BE2C (cell line): Measurements from ENCODE around the gene ELP5.
A peak's percentile ranks its signal among the peaks of the same experiment; 100 is the strongest.

Source experiments
- DNase-seq: peaks from one replicate; pipeline ENCODE4 v3.0.0-alpha.2; 2020
- H3K27me3 ChIP-seq: fragments of 250-450 bp; sonication (Bioruptor Pico); 2 replicates; pipeline ENCODE4 v1.5.1; 2020; ENCODE audit warnings: mild to moderate bottlenecking
- H3K36me3 ChIP-seq: fragments of 250-450 bp; sonication (Bioruptor Pico); 2 replicates; pipeline ENCODE4 v1.5.1; 2020; ENCODE audit warnings: mild to moderate bottlenecking
- H3K4me1 ChIP-seq: fragments of 250-450 bp; sonication (Bioruptor Pico); 2 replicates; pipeline ENCODE4 v1.5.1; 2020
- H3K4me3 ChIP-seq: 2 replicates; pipeline ENCODE4 v1.5.1; 2011; ENCODE audit warnings: low read depth, low read length
- H3K9me3 ChIP-seq: fragments of 250-450 bp; sonication (Bioruptor Pico); 2 replicates; pipeline ENCODE4 v1.5.1; 2020
- TF ChIP-seq, protein P1 (sequence below): IDR thresholded peaks from 2 replicates; pipeline ENCODE4 v1.5.1; 2012; ENCODE audit warnings: mild to moderate bottlenecking, low read depth, low read length

The ELP5 gene

DNA sequence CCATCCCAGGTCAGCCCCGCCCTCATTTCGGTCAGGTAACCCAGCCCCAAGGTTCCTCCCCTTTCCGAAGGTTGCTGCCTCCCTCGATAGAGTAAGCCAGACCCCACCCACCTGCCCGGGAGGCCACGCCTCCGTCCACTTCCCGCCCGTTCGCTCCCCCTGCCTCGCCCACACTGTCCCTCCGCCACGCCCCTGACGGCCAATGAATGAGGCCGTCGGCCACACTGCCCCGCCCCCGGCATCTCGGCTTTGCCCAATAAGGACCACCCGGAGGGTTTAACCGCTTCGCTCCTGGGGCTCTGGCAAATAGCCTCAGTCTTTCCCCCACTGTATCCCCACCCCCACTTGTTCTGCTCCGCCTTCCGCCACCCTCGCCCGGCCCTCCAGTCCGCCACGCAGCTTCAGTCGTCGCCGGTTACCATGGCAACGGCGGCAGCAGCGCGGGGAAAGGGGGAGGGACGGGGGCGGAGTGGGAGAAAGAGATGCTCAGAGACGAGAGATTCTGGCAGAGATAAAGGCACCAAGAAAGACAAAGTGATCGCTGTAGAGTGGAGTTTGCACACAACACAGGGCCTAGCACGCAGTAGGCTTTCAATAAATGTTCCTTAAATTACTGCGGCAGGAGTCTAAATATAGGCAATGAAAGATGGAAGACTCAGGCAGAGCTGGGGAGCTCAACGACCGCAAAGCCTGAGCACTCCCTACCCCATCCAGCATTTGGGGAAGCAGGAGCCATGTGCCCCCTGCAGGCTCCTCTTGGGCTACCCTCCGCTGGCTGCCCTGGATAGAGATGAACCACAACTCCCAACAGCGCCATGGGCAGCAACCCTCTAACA is 37.5 kb upstream of the ELP5 start:
- DNase-seq = peak; percentile 99

DNA sequence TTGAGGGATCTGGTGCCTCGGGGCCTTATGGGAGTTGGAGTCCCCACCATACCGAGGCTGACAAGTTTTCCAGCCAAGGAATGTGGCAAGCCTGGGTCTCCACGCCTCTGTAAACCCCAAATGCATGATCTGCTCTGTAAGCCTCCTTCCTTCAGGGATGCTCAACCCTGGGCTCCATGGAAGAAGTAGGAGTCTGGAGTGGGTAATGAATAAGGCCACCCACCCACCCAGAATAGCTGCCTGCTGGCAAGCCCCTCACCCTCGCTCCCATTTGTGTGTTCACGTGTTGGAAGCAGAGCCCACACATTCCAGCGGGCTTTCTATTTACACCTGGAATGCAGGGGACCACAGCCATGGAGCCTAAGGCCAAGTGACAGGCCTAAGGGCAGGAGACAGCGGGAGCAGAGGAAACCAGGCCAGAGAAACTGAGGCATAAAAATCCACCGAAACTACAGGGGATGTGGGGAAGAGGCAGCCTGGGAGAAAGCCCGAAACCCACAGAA is 36.8 kb upstream of the ELP5 start:
- peak overlapping the region; percentile 56 for H3K4me3 ChIP-seq
- H3K9me3 ChIP-seq = no peaks in the 10 kb centered on the region
- H3K36me3 ChIP-seq = no peaks in the 10 kb centered on the region
- TF ChIP-seq, protein P1, sequence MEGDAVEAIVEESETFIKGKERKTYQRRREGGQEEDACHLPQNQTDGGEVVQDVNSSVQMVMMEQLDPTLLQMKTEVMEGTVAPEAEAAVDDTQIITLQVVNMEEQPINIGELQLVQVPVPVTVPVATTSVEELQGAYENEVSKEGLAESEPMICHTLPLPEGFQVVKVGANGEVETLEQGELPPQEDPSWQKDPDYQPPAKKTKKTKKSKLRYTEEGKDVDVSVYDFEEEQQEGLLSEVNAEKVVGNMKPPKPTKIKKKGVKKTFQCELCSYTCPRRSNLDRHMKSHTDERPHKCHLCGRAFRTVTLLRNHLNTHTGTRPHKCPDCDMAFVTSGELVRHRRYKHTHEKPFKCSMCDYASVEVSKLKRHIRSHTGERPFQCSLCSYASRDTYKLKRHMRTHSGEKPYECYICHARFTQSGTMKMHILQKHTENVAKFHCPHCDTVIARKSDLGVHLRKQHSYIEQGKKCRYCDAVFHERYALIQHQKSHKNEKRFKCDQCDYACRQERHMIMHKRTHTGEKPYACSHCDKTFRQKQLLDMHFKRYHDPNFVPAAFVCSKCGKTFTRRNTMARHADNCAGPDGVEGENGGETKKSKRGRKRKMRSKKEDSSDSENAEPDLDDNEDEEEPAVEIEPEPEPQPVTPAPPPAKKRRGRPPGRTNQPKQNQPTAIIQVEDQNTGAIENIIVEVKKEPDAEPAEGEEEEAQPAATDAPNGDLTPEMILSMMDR = no peak
- DNase-seq = no peak
- peaks cover 8% of the 10 kb centered on the region; the same call in 1 of the 2 replicates for H3K4me1 ChIP-seq
- no peaks in the 10 kb centered on the region for H3K27me3 ChIP-seq

More for the DNA sequence above, 37.5 kb upstream of the ELP5 start:
- Histone ChIP-seq H3K36me3 (no peaks in the 10 kb centered on the region), H3K27me3 (no peaks in the 10 kb centered on the region), H3K9me3 (no peaks in the 10 kb centered on the region), H3K4me1 (peaks cover 8% of the 10 kb centered on the region; the same call in 1 of the 2 replicates), H3K4me3 (peak overlapping the region; percentile 56)
- TF ChIP-seq, protein P1 = peak; percentile 49

DNA sequence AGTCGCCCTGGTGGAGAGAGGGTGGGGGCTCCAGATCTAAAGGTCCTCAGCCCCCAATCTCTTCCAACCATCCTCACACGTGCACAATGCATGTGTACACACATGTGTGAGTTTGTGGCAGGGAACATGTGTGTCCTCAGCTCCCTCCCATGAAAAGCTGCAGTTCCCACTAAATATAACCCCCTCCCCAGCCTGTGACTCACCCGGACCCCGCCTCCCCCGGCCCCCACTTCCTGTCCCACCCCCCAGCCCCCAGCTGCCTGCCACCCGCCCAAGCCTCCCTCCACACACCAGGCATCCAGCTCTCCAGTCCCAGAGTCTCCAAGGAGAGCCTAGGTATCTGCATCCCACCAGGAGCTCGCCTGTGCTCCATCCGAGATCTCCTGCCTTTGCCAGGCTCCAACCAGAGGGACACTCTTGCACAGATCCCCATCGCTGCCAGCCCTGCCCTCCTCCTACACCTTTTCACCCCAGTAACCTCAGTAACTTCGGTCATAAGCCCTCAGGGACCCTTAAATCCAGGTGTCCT is 36.3 kb upstream of the ELP5 start:
- Histone ChIP-seq H3K4me1 (peaks cover 8% of the 10 kb centered on the region; the same call in 1 of the 2 replicates), H3K9me3 (no peaks in the 10 kb centered on the region), H3K36me3 (no peaks in the 10 kb centered on the region), H3K4me3 (peak overlapping the region; percentile 56), H3K27me3 (no peaks in the 10 kb centered on the region)
- TF ChIP-seq, protein P1 = no peak
- DNase-seq = peak; percentile 23

DNA sequence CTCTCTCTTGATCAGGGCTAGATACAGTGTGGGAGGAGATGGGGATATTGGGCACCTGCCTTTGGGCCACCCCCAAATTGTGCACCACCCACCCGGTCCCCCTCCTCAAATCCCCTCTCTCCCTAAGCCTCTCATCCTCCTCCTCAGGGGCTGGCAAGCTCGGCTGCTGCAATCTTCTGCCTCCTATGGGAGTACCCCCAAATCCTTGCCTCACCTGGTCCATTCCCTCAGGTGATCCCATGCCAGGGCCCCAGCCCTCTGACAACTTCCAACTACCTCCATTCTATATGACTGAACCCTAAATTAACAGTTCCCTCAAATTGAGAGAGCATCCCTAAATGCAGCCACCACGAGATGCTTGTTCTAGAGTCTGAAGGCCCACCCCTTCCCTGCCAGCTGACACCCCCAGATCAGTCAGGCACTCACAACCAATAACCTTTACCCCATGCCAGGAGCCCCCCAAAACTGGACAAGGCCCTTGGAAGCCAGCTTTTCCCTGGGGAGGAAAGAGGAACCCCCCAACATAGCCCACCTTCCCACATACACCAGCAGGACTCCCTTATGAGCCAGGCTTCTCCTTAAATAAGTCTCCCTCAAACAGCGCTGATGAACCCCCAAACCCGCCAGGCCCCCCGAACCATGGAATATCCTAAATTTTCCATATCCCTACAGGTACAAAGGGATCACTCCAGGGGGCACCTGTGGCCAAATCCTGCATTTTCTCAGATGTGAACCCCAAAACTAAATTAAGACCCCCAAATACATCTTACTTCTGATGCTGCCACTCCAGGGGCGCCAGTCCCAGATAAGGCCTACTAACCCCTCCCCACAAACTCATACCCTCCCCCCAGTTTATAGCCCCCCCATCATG is 35.5 kb upstream of the ELP5 start:
- no peak for DNase-seq
- Histone ChIP-seq H3K4me1 (peaks cover 8% of the 10 kb centered on the region; the same call in 1 of the 2 replicates), H3K9me3 (no peaks in the 10 kb centered on the region), H3K4me3 (peak overlapping the region; percentile 37), H3K27me3 (no peaks in the 10 kb centered on the region), H3K36me3 (no peaks in the 10 kb centered on the region)
- TF ChIP-seq, protein P1 = no peak

DNA sequence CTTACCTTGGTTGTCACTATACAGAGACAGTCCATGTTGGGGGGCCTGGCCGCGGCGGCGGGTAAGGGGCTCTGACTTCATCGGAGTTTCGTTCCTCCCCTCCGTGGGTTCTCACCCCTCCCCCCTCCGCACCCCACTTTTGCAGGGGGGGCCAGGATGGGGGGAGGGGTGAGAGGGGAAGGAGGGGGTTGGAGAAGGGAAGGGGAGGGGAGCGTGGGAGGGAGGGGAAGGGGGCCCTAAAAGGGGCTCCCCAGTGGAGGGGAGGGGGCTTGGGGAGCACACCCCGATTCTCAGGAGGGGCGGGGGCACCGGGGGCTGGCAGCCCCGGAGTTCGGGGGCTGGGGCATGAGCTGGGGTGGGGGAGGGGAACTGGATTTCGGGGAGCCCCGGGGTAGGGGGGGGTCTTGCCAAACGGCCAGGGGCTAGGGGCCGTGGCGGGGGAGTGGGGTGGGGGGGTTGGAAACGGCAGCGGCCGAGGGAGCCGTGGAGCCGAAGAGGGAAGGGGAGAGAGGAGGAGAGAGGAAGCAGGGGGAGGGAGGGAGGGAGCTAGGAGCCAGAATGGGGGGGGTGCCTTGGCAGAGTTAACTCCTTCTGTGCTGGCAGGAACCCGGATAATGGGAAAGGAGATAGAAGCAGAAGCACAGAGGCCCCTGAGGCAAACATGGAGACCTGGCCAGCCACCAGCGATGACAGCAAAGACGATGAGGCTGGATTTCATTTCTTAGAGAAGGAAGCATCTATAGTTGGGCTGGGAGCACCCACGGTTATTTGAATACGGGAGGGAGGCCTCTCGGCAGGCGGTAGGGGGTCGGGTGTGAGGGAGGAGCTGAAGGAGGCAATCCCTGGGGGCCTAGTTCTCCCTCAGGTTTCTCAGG is 34.7 kb upstream of the ELP5 start:
- Histone ChIP-seq H3K4me1 (peaks cover 8% of the 10 kb centered on the region; the same call in 1 of the 2 replicates), H3K9me3 (no peaks in the 10 kb centered on the region), H3K36me3 (no peaks in the 10 kb centered on the region), H3K4me3 (peak overlapping the region; percentile 37), H3K27me3 (no peaks in the 10 kb centered on the region)
- peak; percentile 31 for DNase-seq
- TF ChIP-seq, protein P1 = no peak
